Lower lobe of right lung (tissue), 2 donors: Measurements from ENCODE around the gene NFRKB. TPM values are rescaled to one million over a fixed set of nuclear protein-coding genes. Genes with fewer than 3 reads are reported as not detected.
A peak's percentile ranks its signal among the peaks of the same experiment; 100 is the strongest.
"Not testable (repeated sequence)": the region's sequence is repeated elsewhere in the genome, so short reads cannot be mapped to it uniquely, and the experiment has no call there.

Source experiments
- ATAC-seq, 2 donors: fragments of 200-7000 bp; cut with Tn5 transposase; one replicate each; pipeline ENCODE4 v1.9.1; 2020 to 2022; ENCODE audit warnings: mild to moderate bottlenecking in 2 of 2, moderate library complexity in 2 of 2
- DNase-seq: peaks from one replicate; pipeline ENCODE4 v3.0.0-alpha.2; 2020
- H3K27ac ChIP-seq: fragments of 200-600 bp; one replicate; pipeline ENCODE4 v1.8.0; 2022
- H3K27me3 ChIP-seq: fragments of 200-600 bp; one replicate; pipeline ENCODE4 v1.8.0; 2022; ENCODE audit warnings: low read depth
- H3K36me3 ChIP-seq: fragments of 200-600 bp; one replicate; pipeline ENCODE4 v1.8.0; 2022; ENCODE audit warnings: mild to moderate bottlenecking
- H3K4me1 ChIP-seq: fragments of 200-600 bp; one replicate; pipeline ENCODE4 v1.8.0; 2022
- H3K4me3 ChIP-seq: fragments of 200-600 bp; one replicate; pipeline ENCODE4 v1.8.0; 2022; ENCODE audit warnings: mild to moderate bottlenecking
- H3K9me3 ChIP-seq: fragments of 200-600 bp; one replicate; pipeline ENCODE4 v1.8.0; 2022
- CTCF ChIP-seq: fragments of 200-600 bp; IDR thresholded peaks from one replicate; pipeline ENCODE4 v1.8.0; 2022; ENCODE audit warnings: antibody characterized with exemption, mild to moderate bottlenecking
- intact Hi-C: fragments of 100-400 bp; cut with DNase I; formaldehyde crosslinking; loops from one replicate; pipeline ENCODE4 v1.11.0; 2022
- total RNA-seq: library from RNA; stranded (reverse); fragmentation: NEBNext Ultra II Directional; extraction: Animal tissue kit (Norgen Biotek cat#: 25700); gene quantifications from one replicate; pipeline ENCODE4 v1.2.1, GENCODE V29; 2021
- donor health status: DM: no; HTN: yes; CAD: no; lungs with severe emphysema.

The NFRKB gene
- total RNA-seq, 1 donor from 2014 or later: 25.5 TPM

- intact Hi-C loops: no loop called here
- H3K27me3 ChIP-seq: no peaks in the 10 kb centered on the region
- no peak overlapping the region for H3K27ac ChIP-seq
- H3K36me3 ChIP-seq: no peaks in the 10 kb centered on the region
- H3K9me3 ChIP-seq: no peaks in the 10 kb centered on the region
- no peak for TF ChIP-seq CTCF
- peaks cover 13% of the 10 kb centered on the region for H3K4me1 ChIP-seq
- ATAC-seq (no peak), DNase-seq (no peak)
- H3K4me3 ChIP-seq: no peak overlapping the region
Measured at GRCh38 chr11:129852125-129852740, 43.1 kb downstream of the NFRKB start.

GRCh38 chr11:129849447-129850130 is 45.8 kb downstream of the NFRKB start:
- H3K36me3 ChIP-seq: no peaks in the 10 kb centered on the region
- H3K4me3 ChIP-seq: no peak overlapping the region
- DNase-seq (no peak), ATAC-seq (no peak)
- H3K27me3 ChIP-seq: no peaks in the 10 kb centered on the region
- H3K9me3 ChIP-seq: no peaks in the 10 kb centered on the region
- H3K4me1 ChIP-seq: peaks cover 21% of the 10 kb centered on the region
- intact Hi-C loops: no loop called here
- no peak overlapping the region for H3K27ac ChIP-seq
- no peak for TF ChIP-seq CTCF

- intact Hi-C loops, H3K9me3 ChIP-seq, H3K27ac ChIP-seq, H3K27me3 ChIP-seq, H3K4me1 ChIP-seq, H3K36me3 ChIP-seq, H3K4me3 ChIP-seq, DNase-seq: not testable (repeated sequence)
- ATAC-seq: peak in 1 of 2 donors; percentile 59
Measured at GRCh38 chr11:129847361-129847760, 48.0 kb downstream of the NFRKB start.

GRCh38 chr11:129846508-129847335 is 48.7 kb downstream of the NFRKB start:
- ATAC-seq (peak; percentile 90 to 91), DNase-seq (no peak)
- Histone ChIP-seq H3K9me3 (no peaks in the 10 kb centered on the region), H3K36me3 (no peaks in the 10 kb centered on the region), H3K4me1 (peaks cover 8% of the 10 kb centered on the region), H3K27me3 (no peaks in the 10 kb centered on the region), H3K4me3 (no peak overlapping the region), H3K27ac (peak overlapping the region; percentile 8)
- intact Hi-C loops: no loop called here
- TF ChIP-seq CTCF: no peak

Other genes with a start within 250 kb of the NFRKB start
- gene TMEM45B, start 79.7 kb downstream of the NFRKB start, total RNA-seq: 13.8 TPM
- gene PRDM10, start 107.3 kb upstream of the NFRKB start, total RNA-seq: 9.5 TPM
- 582 TPM for gene APLP2, start 174.3 kb upstream of the NFRKB start, total RNA-seq